M059J (cell line): ENCODE measurements around the gene LSAMP. TPM values are rescaled to one million over a fixed set of nuclear protein-coding genes. Genes with fewer than 3 reads are reported as not detected.
"Not testable (repeated sequence)": the region's sequence is repeated elsewhere in the genome, so short reads cannot be mapped to it uniquely, and the experiment has no call there.

Source experiments
- DNase-seq: peaks from one replicate; pipeline ENCODE4 v3.0.0-alpha.2; 2012; ENCODE audit warnings: low read depth
- total RNA-seq: library from RNA; depleted of rRNA; stranded (reverse); fragments of >200 nt; shearing (Covaris generic); gene quantifications from 2 replicates; pipeline ENCODE4 v1.2.3, GENCODE V29; 2014

The LSAMP gene
- total RNA-seq, 1 experiment from 2014 or later: 0.25 TPM

GRCh38 chr3:116241677-116242076, 203.6 kb downstream of the LSAMP start:
- no peak for DNase-seq

- no peak for DNase-seq
Observed at GRCh38 chr3:116240261-116240660, 205.0 kb downstream of the LSAMP start.

- no peak for DNase-seq
Observed at GRCh38 chr3:116238846-116239565, 206.3 kb downstream of the LSAMP start.

- no peak for DNase-seq
Observed at GRCh38 chr3:116233711-116234357, 211.5 kb downstream of the LSAMP start.

GRCh38 chr3:116230431-116231020, 214.8 kb downstream of the LSAMP start:
- no peak for DNase-seq

- DNase-seq: no peak
Observed at GRCh38 chr3:116226266-116226665, 219.0 kb downstream of the LSAMP start.

- no peak for DNase-seq
Observed at GRCh38 chr3:116216761-116217160, 228.5 kb downstream of the LSAMP start.

- DNase-seq: no peak
Observed at GRCh38 chr3:116211901-116212300, 233.4 kb downstream of the LSAMP start.

- DNase-seq: not testable (repeated sequence)
Observed at GRCh38 chr3:116208830-116209229, 236.5 kb downstream of the LSAMP start.

- no peak for DNase-seq
Observed at GRCh38 chr3:116200956-116201690, 244.2 kb downstream of the LSAMP start.

- DNase-seq: no peak
Observed at GRCh38 chr3:116199063-116199462, 246.2 kb downstream of the LSAMP start.

- peak; percentile 47 for DNase-seq
Observed at GRCh38 chr3:116198087-116198486, 247.2 kb downstream of the LSAMP start.

- no peak for DNase-seq
Observed at GRCh38 chr3:116192464-116192863, 252.8 kb downstream of the LSAMP start.

- no peak for DNase-seq
Observed at GRCh38 chr3:116191409-116191808, 253.9 kb downstream of the LSAMP start.

- no peak for DNase-seq
Observed at GRCh38 chr3:116190095-116190494, 255.2 kb downstream of the LSAMP start.

- DNase-seq: peak; percentile 17
Observed at GRCh38 chr3:116188231-116188785, 257.0 kb downstream of the LSAMP start.

- DNase-seq: no peak
Observed at GRCh38 chr3:116186049-116186448, 259.2 kb downstream of the LSAMP start.

- DNase-seq: no peak
Observed at GRCh38 chr3:116181159-116181558, 264.1 kb downstream of the LSAMP start.

GRCh38 chr3:116179091-116179490, 266.2 kb downstream of the LSAMP start:
- peak; percentile 66 for DNase-seq

- no peak for DNase-seq
Observed at GRCh38 chr3:116176974-116177555, 268.2 kb downstream of the LSAMP start.

- DNase-seq: no peak
Observed at GRCh38 chr3:116166121-116166520, 279.2 kb downstream of the LSAMP start.

- no peak for DNase-seq
Observed at GRCh38 chr3:116165641-116166040, 279.6 kb downstream of the LSAMP start.
